Measurements from ENCODE around the gene CAVIN4. TPM values are rescaled to one million over a fixed set of nuclear protein-coding genes. Genes with fewer than 3 reads are reported as not detected.

The CAVIN4 gene
- total and polyA plus RNA-seq, 2 donors (not counting 3 experiments of a cell fraction or from before 2014, with no cell fraction given): 0.61 to 3.1 TPM

GRCh38 chr9:100600521-100601079, 22.7 kb downstream of the CAVIN4 start:
- H3K9me1 ChIP-seq (replicated peaks; ENCODE audit: control insufficient read depth, extremely low read depth, insufficient read depth, low read length): no peaks in the 10 kb centered on the region
- no peak overlapping the region for H3K4me3 ChIP-seq (replicated peaks in 1 of 3; ENCODE audit: insufficient read depth in 1 of 3, low read depth in 1 of 3, low read length in 3 of 3)
- H2AFZ ChIP-seq (ENCODE audit: low read depth, low read length): no peak overlapping the region
- dilution Hi-C loops (cut with MboI; ENCODE audit: extremely low pct_ligation_motif_present, low sequenced_read_pairs) (no loop called here), intact Hi-C loops (cut with micrococcal nuclease) (loop anchor here (1.0 to 5.0 kb wide), 4 partner anchors 112 to 932 kb away; partner anchors contain the start of genes MRPL50, RNF20 and ZNF189)
- ChIA-PET CTCF (interaction anchor here (0.7 to 5.4 kb wide), 19 partner anchors 13 to 929 kb away, joined by 3 to 428 read pairs (median 4); no protein-coding TSS in a partner anchor), POLR2A (no interaction called here)
- TF ChIP-seq GATA2 (IDR thresholded peaks at IDR 0.05; ENCODE audit: insufficient read depth, insufficient read length, low read depth, low read length) (no peak), EZH2 (IDR thresholded peaks at IDR 0.05; ENCODE audit: borderline replicate concordance, low read depth, low read length, severe bottlenecking) (no peak), POLR2AphosphoS5 (IDR thresholded peaks at IDR 0.05; ENCODE audit: insufficient read depth, low read depth, low read length) (no peak), POLR2A (IDR thresholded peaks at IDR 0.05; ENCODE audit: low read depth, low read length) (no peak), JUN (IDR thresholded peaks at IDR 0.05; ENCODE audit: borderline replicate concordance, insufficient read depth, insufficient read length, low read depth) (no peak), CTCF (IDR thresholded peaks at IDR 0.05; ENCODE audit: extremely low read depth in 1 of 2, insufficient read depth in 1 of 2, low read depth in 1 of 2, low read length in 2 of 2) (no peak), MYC (IDR thresholded peaks at IDR 0.05; ENCODE audit: low read depth, low read length) (no peak), FOS (IDR thresholded peaks at IDR 0.05; ENCODE audit: borderline replicate concordance, insufficient read depth, low read length) (no peak), MAX (IDR thresholded peaks at IDR 0.05; ENCODE audit: insufficient read depth, insufficient read length) (no peak)
- no peaks in the 10 kb centered on the region for H4K20me1 ChIP-seq (replicated peaks; ENCODE audit: control insufficient read depth, extremely low read depth, insufficient read depth, low read length)
- FAIRE-seq (no peak), DNase-seq (ENCODE audit: low read depth, low spot score) (no peak)
- H3K27ac ChIP-seq (ENCODE audit: insufficient read depth, low read depth, low read length): no peak overlapping the region
- no TSS peak for BruUV-seq (replicated peaks)
- H3K27me3 ChIP-seq (ENCODE audit: control insufficient read depth in 2 of 2, insufficient read depth in 2 of 2, low read length in 2 of 2): peaks cover 3% of the 10 kb centered on the region in 2 experiments
- no peak overlapping the region for H3K9ac ChIP-seq (replicated peaks; ENCODE audit: extremely low read depth, insufficient read depth, low read length)
- H3K4me1 ChIP-seq (ENCODE audit: control insufficient read depth, extremely low read depth, insufficient read depth, low read length): peaks cover 9% of the 10 kb centered on the region
- no peaks in the 10 kb centered on the region for H3K9me3 ChIP-seq (replicated peaks; ENCODE audit: control insufficient read depth, insufficient read depth, low read length)
- no peak overlapping the region for H3K4me2 ChIP-seq (ENCODE audit: insufficient read depth, low read length)
- no peaks in the 10 kb centered on the region for H3K79me2 ChIP-seq (ENCODE audit: control insufficient read depth, insufficient read depth, low read length)
- H3K36me3 ChIP-seq (ENCODE audit: control insufficient read depth in 2 of 2, extremely low read depth in 1 of 2, insufficient read depth in 2 of 2, low read length in 2 of 2): no peaks in the 10 kb centered on the region
